Measurements from ENCODE around the gene SLPI. TPM values are rescaled to one million over a fixed set of nuclear protein-coding genes. Genes with fewer than 3 reads are reported as not detected.

SLPI gene
- total and polyA plus RNA-seq, 2 of the 13 experiments (the other 11 are each of a cell fraction or from before 2014, with no cell fraction given): 0.13 TPM; not detected in 1

DNA sequence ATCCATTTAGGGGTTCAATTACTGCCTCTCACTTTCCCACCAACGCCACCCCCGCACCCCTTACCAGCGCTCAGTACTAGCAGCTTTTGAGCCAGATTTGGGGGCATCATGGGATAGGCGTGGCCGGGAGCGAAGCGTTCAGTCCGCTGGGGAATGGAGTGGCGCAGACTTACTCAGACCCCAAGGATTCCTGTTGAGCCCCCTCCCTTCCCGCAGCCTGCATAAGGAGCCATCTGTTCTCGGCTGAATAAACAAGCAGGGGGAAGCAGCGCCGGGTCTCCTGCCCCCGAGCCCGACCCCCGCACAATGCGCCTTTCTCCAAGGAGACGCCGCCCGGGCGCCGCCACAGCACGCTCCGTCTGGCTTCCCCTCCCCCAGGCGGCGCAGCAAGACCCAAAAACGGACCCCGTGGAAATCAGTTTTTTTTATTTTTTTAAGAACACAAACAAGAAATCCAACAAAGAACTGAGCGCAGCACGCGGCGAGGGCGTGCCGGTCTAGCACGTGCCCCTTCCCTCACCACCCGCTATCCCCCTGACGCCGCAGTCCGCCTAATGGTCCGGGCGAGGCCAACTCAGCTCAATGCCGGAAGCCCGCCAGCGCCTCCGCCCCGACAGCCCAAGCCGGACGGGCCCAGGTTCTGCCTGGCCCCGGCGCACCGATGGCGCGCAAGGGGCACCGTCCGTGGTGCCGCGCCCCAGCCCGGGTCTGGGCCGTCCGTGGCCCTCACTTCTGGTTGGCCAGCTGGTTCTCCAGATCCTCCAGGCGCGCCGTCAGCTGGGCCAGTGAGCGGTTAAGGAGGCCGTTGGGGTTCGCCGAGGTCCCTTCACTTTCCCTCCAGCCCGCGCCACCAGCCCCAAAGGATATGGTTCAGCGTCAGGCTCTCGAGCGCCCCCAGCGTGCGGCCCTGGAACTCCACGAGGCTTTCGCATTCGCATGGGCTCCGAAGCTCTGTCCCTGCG lies 39.0 kb upstream of the SLPI start (continued):
- TF ChIP-seq SALL2 (CRISPR knock-in tag; IDR thresholded peaks at IDR 0.05) (peak; percentile 24; the same call in 1 of the 2 replicates), ZNF609 (CRISPR knock-in tag; IDR thresholded peaks at IDR 0.05; ENCODE audit: borderline replicate concordance) (0 out of 2 replicates have a peak, but pooled peaks have one; percentile 53), NONO (IDR thresholded peaks at IDR 0.05) (no peak), NONO (CRISPR knock-in tag; conservative IDR thresholded peaks at IDR 0.05) (peak; percentile 46; the same call in 1 of the 2 replicates), HNF1A (IDR thresholded peaks at IDR 0.05; ENCODE audit: low read depth) (no peak), HNF1A (CRISPR knock-in tag; IDR thresholded peaks at IDR 0.05; ENCODE audit: borderline replicate concordance) (no peak; the same call in 1 of the 2 replicates), ZNF740 (CRISPR knock-in tag; IDR thresholded peaks at IDR 0.05) (0 out of 2 replicates have a peak, but pooled peaks have one; percentile 33), ZNF18 (CRISPR knock-in tag; IDR thresholded peaks at IDR 0.05; ENCODE audit: insufficient replicate concordance) (no peak)
- TF ChIP-seq, protein P1, sequence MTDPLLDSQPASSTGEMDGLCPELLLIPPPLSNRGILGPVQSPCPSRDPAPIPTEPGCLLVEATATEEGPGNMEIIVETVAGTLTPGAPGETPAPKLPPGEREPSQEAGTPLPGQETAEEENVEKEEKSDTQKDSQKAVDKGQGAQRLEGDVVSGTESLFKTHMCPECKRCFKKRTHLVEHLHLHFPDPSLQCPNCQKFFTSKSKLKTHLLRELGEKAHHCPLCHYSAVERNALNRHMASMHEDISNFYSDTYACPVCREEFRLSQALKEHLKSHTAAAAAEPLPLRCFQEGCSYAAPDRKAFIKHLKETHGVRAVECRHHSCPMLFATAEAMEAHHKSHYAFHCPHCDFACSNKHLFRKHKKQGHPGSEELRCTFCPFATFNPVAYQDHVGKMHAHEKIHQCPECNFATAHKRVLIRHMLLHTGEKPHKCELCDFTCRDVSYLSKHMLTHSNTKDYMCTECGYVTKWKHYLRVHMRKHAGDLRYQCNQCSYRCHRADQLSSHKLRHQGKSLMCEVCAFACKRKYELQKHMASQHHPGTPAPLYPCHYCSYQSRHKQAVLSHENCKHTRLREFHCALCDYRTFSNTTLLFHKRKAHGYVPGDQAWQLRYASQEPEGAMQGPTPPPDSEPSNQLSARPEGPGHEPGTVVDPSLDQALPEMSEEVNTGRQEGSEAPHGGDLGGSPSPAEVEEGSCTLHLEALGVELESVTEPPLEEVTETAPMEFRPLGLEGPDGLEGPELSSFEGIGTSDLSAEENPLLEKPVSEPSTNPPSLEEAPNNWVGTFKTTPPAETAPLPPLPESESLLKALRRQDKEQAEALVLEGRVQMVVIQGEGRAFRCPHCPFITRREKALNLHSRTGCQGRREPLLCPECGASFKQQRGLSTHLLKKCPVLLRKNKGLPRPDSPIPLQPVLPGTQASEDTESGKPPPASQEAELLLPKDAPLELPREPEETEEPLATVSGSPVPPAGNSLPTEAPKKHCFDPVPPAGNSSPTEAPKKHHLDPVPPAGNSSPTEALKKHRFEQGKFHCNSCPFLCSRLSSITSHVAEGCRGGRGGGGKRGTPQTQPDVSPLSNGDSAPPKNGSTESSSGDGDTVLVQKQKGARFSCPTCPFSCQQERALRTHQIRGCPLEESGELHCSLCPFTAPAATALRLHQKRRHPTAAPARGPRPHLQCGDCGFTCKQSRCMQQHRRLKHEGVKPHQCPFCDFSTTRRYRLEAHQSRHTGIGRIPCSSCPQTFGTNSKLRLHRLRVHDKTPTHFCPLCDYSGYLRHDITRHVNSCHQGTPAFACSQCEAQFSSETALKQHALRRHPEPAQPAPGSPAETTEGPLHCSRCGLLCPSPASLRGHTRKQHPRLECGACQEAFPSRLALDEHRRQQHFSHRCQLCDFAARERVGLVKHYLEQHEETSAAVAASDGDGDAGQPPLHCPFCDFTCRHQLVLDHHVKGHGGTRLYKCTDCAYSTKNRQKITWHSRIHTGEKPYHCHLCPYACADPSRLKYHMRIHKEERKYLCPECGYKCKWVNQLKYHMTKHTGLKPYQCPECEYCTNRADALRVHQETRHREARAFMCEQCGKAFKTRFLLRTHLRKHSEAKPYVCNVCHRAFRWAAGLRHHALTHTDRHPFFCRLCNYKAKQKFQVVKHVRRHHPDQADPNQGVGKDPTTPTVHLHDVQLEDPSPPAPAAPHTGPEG (CRISPR knock-in tag; IDR thresholded peaks at IDR 0.05): peak; percentile 35; the same call in 1 of the 2 replicates
